Activated CD4-positive, CD25-positive, alpha-beta regulatory T cell treated with anti-CD3 and anti-CD28 coated beads, Interleukin-2, amount 50 U/mL, for 72 hours (primary cell): Measurements from ENCODE around the gene IL25.
"Not testable (repeated sequence)": the region's sequence is repeated elsewhere in the genome, so short reads cannot be mapped to it uniquely, and the experiment has no call there.

ENCODE experiments used
- DNase-seq: peaks from one replicate; pipeline ENCODE4 v3.0.0; 2021

Gene IL25

GRCh38 chr14:23392613-23393012 is 20.0 kb downstream of the IL25 start:
- no peak for DNase-seq

GRCh38 chr14:23396126-23396525 is 23.5 kb downstream of the IL25 start:
- no peak for DNase-seq

GRCh38 chr14:23396781-23397407 is 24.3 kb downstream of the IL25 start:
- no peak for DNase-seq

GRCh38 chr14:23398348-23398747 is 25.7 kb downstream of the IL25 start:
- DNase-seq, result no peak

GRCh38 chr14:23399136-23399535 is 26.5 kb downstream of the IL25 start:
- no peak for DNase-seq

- no peak for DNase-seq
Observed at GRCh38 chr14:23399591-23399990, 27.0 kb downstream of the IL25 start.

GRCh38 chr14:23400496-23401149 is 28.0 kb downstream of the IL25 start:
- DNase-seq, result not testable (repeated sequence)

GRCh38 chr14:23401291-23401690 is 28.7 kb downstream of the IL25 start:
- DNase-seq, result no peak

- DNase-seq, result no peak
Observed at GRCh38 chr14:23402296-23403138, 29.9 kb downstream of the IL25 start.

- DNase-seq, result no peak
Observed at GRCh38 chr14:23403139-23403438, 30.5 kb downstream of the IL25 start.

- DNase-seq, result no peak
Observed at GRCh38 chr14:23403908-23404307, 31.3 kb downstream of the IL25 start.

GRCh38 chr14:23404331-23404900 is 31.8 kb downstream of the IL25 start:
- no peak for DNase-seq

GRCh38 chr14:23405096-23405495 is 32.5 kb downstream of the IL25 start:
- DNase-seq, result no peak

- no peak for DNase-seq
Observed at GRCh38 chr14:23405516-23406025, 33.0 kb downstream of the IL25 start.

GRCh38 chr14:23406244-23406643 is 33.6 kb downstream of the IL25 start:
- no peak for DNase-seq

GRCh38 chr14:23406725-23407355 is 34.2 kb downstream of the IL25 start:
- no peak for DNase-seq

GRCh38 chr14:23407516-23408306 is 35.1 kb downstream of the IL25 start, which contains the start of gene MYH6:
Gene MYH6, minus strand, starts transcription at chr14:23408273. Its CDS starts 1,050 bp downstream, at chr14:23407223.
- DNase-seq, result no peak

- no peak for DNase-seq
Observed at GRCh38 chr14:23408307-23408630, 35.7 kb downstream of the IL25 start.

GRCh38 chr14:23409475-23409874 is 36.9 kb downstream of the IL25 start:
- DNase-seq, result no peak

- no peak for DNase-seq
Observed at GRCh38 chr14:23409966-23410635, 37.5 kb downstream of the IL25 start.
